ENCODE data around the gene MBIP.

Gene MBIP

DNA sequence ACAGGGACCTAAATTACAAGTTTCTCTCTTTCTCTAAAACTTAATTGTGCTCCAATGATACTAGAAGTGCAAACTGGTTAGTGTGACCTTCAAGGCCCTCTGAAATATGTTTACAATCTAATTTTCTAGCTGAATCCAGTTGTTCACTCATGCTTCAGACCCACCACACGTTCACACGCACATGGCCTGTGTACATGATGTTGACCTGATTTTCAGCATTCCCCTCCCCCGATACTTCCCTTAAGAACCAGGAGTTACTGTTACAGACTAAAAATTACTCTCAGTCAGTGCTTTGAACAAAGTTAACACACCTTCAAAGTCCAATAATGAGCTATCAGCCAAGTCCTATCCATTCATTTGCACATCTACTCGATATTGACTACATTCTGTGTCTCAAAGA, 16.5 kb downstream of the MBIP start:
- no peak for TF ChIP-seq CTCF (IDR thresholded peaks at IDR 0.05)

- no peak for TF ChIP-seq CTCF (IDR thresholded peaks at IDR 0.05)
These were observed 17.6 kb downstream of the MBIP start for GRCh38 chr14:36302823-36303222.

DNA sequence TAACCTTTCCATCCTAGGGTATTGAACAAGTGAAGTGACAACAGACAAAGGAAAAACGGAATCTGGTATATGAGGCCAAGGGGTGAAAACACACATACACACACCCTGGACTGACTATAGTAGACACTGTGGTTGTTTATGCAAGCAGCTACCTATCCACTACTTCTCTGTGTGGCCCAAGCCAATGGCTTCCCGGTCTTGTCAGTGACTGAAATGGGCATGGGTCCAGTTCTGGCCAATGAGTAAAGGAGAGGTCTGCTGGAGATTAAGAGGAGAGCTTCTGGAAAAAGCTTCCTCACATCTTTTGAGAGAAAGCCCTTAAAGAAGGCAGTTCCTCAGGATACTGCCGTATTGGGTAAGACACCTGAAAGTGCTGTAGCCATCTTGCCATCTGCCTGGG, 19.3 kb downstream of the MBIP start:
- no peak for TF ChIP-seq CTCF (IDR thresholded peaks at IDR 0.05)

- TF ChIP-seq CTCF (IDR thresholded peaks at IDR 0.05) = no peak
These were observed 20.1 kb downstream of the MBIP start for GRCh38 chr14:36300337-36300736.

GRCh38 chr14:36295642-36296627, 24.5 kb downstream of the MBIP start:
- TF ChIP-seq CTCF (IDR thresholded peaks at IDR 0.05) = no peak

DNA sequence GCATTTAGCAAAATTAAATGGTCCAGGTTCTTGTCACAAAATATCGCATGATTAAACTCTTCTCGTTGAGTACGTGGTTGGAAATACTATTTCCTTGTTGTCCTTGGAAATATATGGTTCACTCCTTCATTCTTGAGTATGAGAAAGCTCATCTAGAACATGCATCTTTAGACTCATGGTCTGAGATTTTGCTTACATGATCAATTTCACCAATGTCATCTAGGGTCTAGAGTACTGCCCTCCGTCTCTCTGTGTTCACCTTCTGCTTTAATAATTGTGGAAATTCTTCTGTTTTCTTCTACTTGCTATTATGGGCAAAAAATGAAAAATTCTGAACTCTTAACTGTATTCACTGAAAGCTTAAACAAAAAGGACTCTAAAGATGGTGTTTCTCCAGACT, 25.9 kb downstream of the MBIP start:
- TF ChIP-seq CTCF (IDR thresholded peaks at IDR 0.05) = no peak

- TF ChIP-seq CTCF (IDR thresholded peaks at IDR 0.05) = no peak
These were observed 26.6 kb downstream of the MBIP start for GRCh38 chr14:36293824-36294223.
